Measurements from ENCODE around the gene CRCP. TPM values are rescaled to one million over a fixed set of nuclear protein-coding genes. Genes with fewer than 3 reads are reported as not detected.
A peak's percentile ranks its signal among the peaks of the same experiment; 100 is the strongest.

The CRCP gene
- total and polyA plus RNA-seq, 7 experiments from 2014 or later = 27.3 to 37.9 (median 32.1) TPM

- Histone ChIP-seq H3K27me3 (ENCODE audit: control insufficient read depth in 2 of 2, insufficient read depth in 2 of 2, low read length in 2 of 2) (no peaks in the 10 kb centered on the region), H3K27ac (ENCODE audit: low read depth, low read length) (no peak overlapping the region), H3K36me3 (ENCODE audit: control insufficient read depth in 2 of 3, insufficient read depth in 3 of 3, low read length in 3 of 3) (peaks cover 16 to 65% (median 17%) of the 10 kb centered on the region in 3 experiments), H3K9me3 (ENCODE audit: control insufficient read depth in 2 of 3, low read length in 3 of 3) (no peaks in the 10 kb centered on the region), H3K4me1 (ENCODE audit: control insufficient read depth in 2 of 2, insufficient read depth in 2 of 2, low read length in 2 of 2) (no peaks in the 10 kb centered on the region), H3K4me3 (ENCODE audit: low read length) (no peak overlapping the region)
- intact Hi-C loops (cut with micrococcal nuclease) = no loop called here
- Mint-ChIP-seq H3K36me3 (peaks cover 22 to 63% (median 32%) of the 10 kb centered on the region in 5 donors), H3K4me1 (peaks cover 0 to 10% (median 4%) of the 10 kb centered on the region in 7 donors), H3K27me3 (no peaks in the 10 kb centered on the region), H3K4me3 (no peak overlapping the region), H3K27ac (no peak overlapping the region), H3K9me3 (no peaks in the 10 kb centered on the region)
- no peak for DNase-seq
- no peak for ATAC-seq
- CTCF ChIA-PET = interaction anchor here (0.6 to 1.1 kb wide), 2 partner anchors 139 to 170 kb away, joined by 3 read pairs; no protein-coding TSS in a partner anchor
- POLR2A ChIA-PET = interaction anchor here (0.6 kb wide), 2 partner anchors 39 to 705 kb away, joined by 3 read pairs; no protein-coding TSS in a partner anchor
Measured at GRCh38 chr7:66138994-66139752, 24.5 kb downstream of the CRCP start.

- peaks cover 18 to 72% (median 22%) of the 10 kb centered on the region in 3 experiments for H3K36me3 ChIP-seq (ENCODE audit: control insufficient read depth in 2 of 3, insufficient read depth in 3 of 3, low read length in 3 of 3)
- Mint-ChIP-seq H3K4me1 (peaks cover 0 to 11% (median 4%) of the 10 kb centered on the region in 7 donors), H3K36me3 (peaks cover 20 to 62% (median 27%) of the 10 kb centered on the region in 5 donors), H3K27ac (peak overlapping the region in 1 of 9 donors; percentile 70), H3K9me3 (no peaks in the 10 kb centered on the region), H3K27me3 (no peaks in the 10 kb centered on the region), H3K4me3 (no peak overlapping the region)
- no peak overlapping the region for H3K27ac ChIP-seq (ENCODE audit: low read depth, low read length)
- intact Hi-C loops (cut with micrococcal nuclease) = no loop called here
- ChIA-PET CTCF (no interaction called here), POLR2A (no interaction called here)
- H3K9me3 ChIP-seq (ENCODE audit: control insufficient read depth in 2 of 3, low read length in 3 of 3) = no peaks in the 10 kb centered on the region
- ATAC-seq (no peak), DNase-seq (no peak)
- H3K4me3 ChIP-seq (ENCODE audit: low read length) = no peak overlapping the region
- H3K27me3 ChIP-seq (ENCODE audit: control insufficient read depth in 2 of 2, insufficient read depth in 2 of 2, low read length in 2 of 2) = no peaks in the 10 kb centered on the region
- no peaks in the 10 kb centered on the region for H3K4me1 ChIP-seq (ENCODE audit: control insufficient read depth in 2 of 2, insufficient read depth in 2 of 2, low read length in 2 of 2)
Measured at GRCh38 chr7:66140924-66141323, 26.3 kb downstream of the CRCP start.

- ChIA-PET CTCF (no interaction called here), POLR2A (no interaction called here)
- H3K36me3 Mint-ChIP-seq = peaks cover 25 to 64% (median 32%) of the 10 kb centered on the region in 5 donors
- intact Hi-C loops (cut with micrococcal nuclease) = no loop called here
- H3K36me3 ChIP-seq (ENCODE audit: control insufficient read depth in 2 of 3, insufficient read depth in 3 of 3, low read length in 3 of 3) = peaks cover 18 to 80% (median 24%) of the 10 kb centered on the region in 3 experiments
- no peaks in the 10 kb centered on the region for H3K27me3 ChIP-seq (ENCODE audit: control insufficient read depth in 2 of 2, insufficient read depth in 2 of 2, low read length in 2 of 2)
- H3K27ac ChIP-seq (ENCODE audit: low read depth, low read length) = no peak overlapping the region
- no peak for ATAC-seq
- H3K27ac Mint-ChIP-seq = peak overlapping the region in 1 of 9 donors; percentile 41
- H3K4me1 ChIP-seq (ENCODE audit: control insufficient read depth in 2 of 2, insufficient read depth in 2 of 2, low read length in 2 of 2) = no peaks in the 10 kb centered on the region
- no peaks in the 10 kb centered on the region for H3K9me3 Mint-ChIP-seq
- H3K27me3 Mint-ChIP-seq = no peaks in the 10 kb centered on the region
- H3K4me3 ChIP-seq (ENCODE audit: low read length) = no peak overlapping the region
- no peak overlapping the region for H3K4me3 Mint-ChIP-seq
- no peaks in the 10 kb centered on the region for H3K9me3 ChIP-seq (ENCODE audit: control insufficient read depth in 2 of 3, low read length in 3 of 3)
- peaks cover 0 to 15% (median 8%) of the 10 kb centered on the region in 7 donors for H3K4me1 Mint-ChIP-seq
- DNase-seq = no peak
Measured at GRCh38 chr7:66142334-66142733, 27.7 kb downstream of the CRCP start.

GRCh38 chr7:66142996-66143395 lies 28.3 kb downstream of the CRCP start:
- Histone ChIP-seq H3K36me3 (ENCODE audit: control insufficient read depth in 2 of 3, insufficient read depth in 3 of 3, low read length in 3 of 3) (peaks cover 18 to 85% (median 24%) of the 10 kb centered on the region in 3 experiments), H3K27me3 (ENCODE audit: control insufficient read depth in 2 of 2, insufficient read depth in 2 of 2, low read length in 2 of 2) (no peaks in the 10 kb centered on the region), H3K4me1 (ENCODE audit: control insufficient read depth in 2 of 2, insufficient read depth in 2 of 2, low read length in 2 of 2) (no peaks in the 10 kb centered on the region), H3K4me3 (ENCODE audit: low read length) (no peak overlapping the region), H3K27ac (ENCODE audit: low read depth, low read length) (no peak overlapping the region), H3K9me3 (ENCODE audit: control insufficient read depth in 2 of 3, low read length in 3 of 3) (no peaks in the 10 kb centered on the region)
- CTCF ChIA-PET = no interaction called here
- ATAC-seq = no peak
- POLR2A ChIA-PET = no interaction called here
- H3K4me3 Mint-ChIP-seq = no peak overlapping the region
- H3K27me3 Mint-ChIP-seq = no peaks in the 10 kb centered on the region
- H3K27ac Mint-ChIP-seq = peak overlapping the region in 4 of 9 donors; percentile 32 to 88 (median 50)
- DNase-seq = no peak
- peaks cover 25 to 62% (median 31%) of the 10 kb centered on the region in 5 donors for H3K36me3 Mint-ChIP-seq
- H3K4me1 Mint-ChIP-seq = peaks cover under 1 to 15% (median 8%) of the 10 kb centered on the region in 7 donors
- H3K9me3 Mint-ChIP-seq = no peaks in the 10 kb centered on the region
- intact Hi-C loops (cut with micrococcal nuclease) = no loop called here

- no peaks in the 10 kb centered on the region for H3K4me1 ChIP-seq (ENCODE audit: control insufficient read depth in 2 of 2, insufficient read depth in 2 of 2, low read length in 2 of 2)
- no peak overlapping the region for H3K27ac ChIP-seq (ENCODE audit: low read depth, low read length)
- ATAC-seq (no peak), DNase-seq (no peak)
- CTCF ChIA-PET = interaction anchor here (0.6 kb wide), 1 partner anchor 26 kb away, joined by 3 read pairs; no protein-coding TSS in a partner anchor
- intact Hi-C loops (cut with micrococcal nuclease) = no loop called here
- H3K9me3 Mint-ChIP-seq = no peaks in the 10 kb centered on the region
- H3K27ac Mint-ChIP-seq = peak overlapping the region in 3 of 9 donors; percentile 16 to 84 (median 57)
- no peaks in the 10 kb centered on the region for H3K9me3 ChIP-seq (ENCODE audit: control insufficient read depth in 2 of 3, low read length in 3 of 3)
- H3K36me3 ChIP-seq (ENCODE audit: control insufficient read depth in 2 of 3, insufficient read depth in 3 of 3, low read length in 3 of 3) = peaks cover 18 to 90% (median 24%) of the 10 kb centered on the region in 3 experiments
- peaks cover 29 to 64% (median 35%) of the 10 kb centered on the region in 5 donors for H3K36me3 Mint-ChIP-seq
- H3K4me3 Mint-ChIP-seq = no peak overlapping the region
- no peak overlapping the region for H3K4me3 ChIP-seq (ENCODE audit: low read length)
- no peaks in the 10 kb centered on the region for H3K27me3 ChIP-seq (ENCODE audit: control insufficient read depth in 2 of 2, insufficient read depth in 2 of 2, low read length in 2 of 2)
- H3K27me3 Mint-ChIP-seq = no peaks in the 10 kb centered on the region
- peaks cover 9 to 15% (median 10%) of the 10 kb centered on the region in 7 donors for H3K4me1 Mint-ChIP-seq
- POLR2A ChIA-PET = no interaction called here
Measured at GRCh38 chr7:66143876-66144332, 29.3 kb downstream of the CRCP start.

GRCh38 chr7:66145400-66146104 lies 30.9 kb downstream of the CRCP start:
- no peak overlapping the region for H3K4me3 ChIP-seq (ENCODE audit: low read length)
- no peak for ATAC-seq
- no peaks in the 10 kb centered on the region for H3K4me1 ChIP-seq (ENCODE audit: control insufficient read depth in 2 of 2, insufficient read depth in 2 of 2, low read length in 2 of 2)
- peaks cover 18 to 80% (median 24%) of the 10 kb centered on the region in 3 experiments for H3K36me3 ChIP-seq (ENCODE audit: control insufficient read depth in 2 of 3, insufficient read depth in 3 of 3, low read length in 3 of 3)
- DNase-seq = no peak
- ChIA-PET POLR2A (no interaction called here), CTCF (no interaction called here)
- Mint-ChIP-seq H3K4me1 (peaks cover 10 to 27% (median 22%) of the 10 kb centered on the region in 7 donors), H3K27ac (peak overlapping the region in 2 of 9 donors; percentile 34 to 38), H3K36me3 (peaks cover 29 to 68% (median 36%) of the 10 kb centered on the region in 5 donors), H3K9me3 (no peaks in the 10 kb centered on the region), H3K4me3 (no peak overlapping the region), H3K27me3 (no peaks in the 10 kb centered on the region)
- H3K27ac ChIP-seq (ENCODE audit: low read depth, low read length) = no peak overlapping the region
- intact Hi-C loops (cut with micrococcal nuclease) = no loop called here
- no peaks in the 10 kb centered on the region for H3K9me3 ChIP-seq (ENCODE audit: control insufficient read depth in 2 of 3, low read length in 3 of 3)
- H3K27me3 ChIP-seq (ENCODE audit: control insufficient read depth in 2 of 2, insufficient read depth in 2 of 2, low read length in 2 of 2) = no peaks in the 10 kb centered on the region

All from naive thymus-derived CD4-positive, alpha-beta T cell (primary cell).